GM23248 (cell line): ENCODE measurements around the gene SPEG. TPM values are rescaled to one million over a fixed set of nuclear protein-coding genes. Genes with fewer than 3 reads are reported as not detected.

ENCODE experiments used
- DNase-seq: peaks from one replicate; pipeline ENCODE4 v3.0.0-alpha.2; 2015
- H2AFZ ChIP-seq: fragments of 200-600 bp; sonication (generic); 2 replicates; pipeline ENCODE4 v1.6.1; 2016; ENCODE audit warnings: antibody characterized with exemption
- H3F3A ChIP-seq: fragments of 200-600 bp; sonication (generic); 2 replicates; pipeline ENCODE4 v1.6.1; 2016; ENCODE audit warnings: mild to moderate bottlenecking, antibody characterized with exemption, mixed run types; ENCODE audit not compliant: insufficient read depth
- H3K27ac ChIP-seq: fragments of 200-600 bp; sonication (generic); 2 replicates; pipeline ENCODE4 v1.5.1; 2016; ENCODE audit warnings: mild to moderate bottlenecking
- H3K27me3 ChIP-seq: fragments of 200-600 bp; sonication (generic); replicated peaks from 2 replicates; pipeline ENCODE4 v1.6.1; 2016; ENCODE audit warnings: mild to moderate bottlenecking; ENCODE audit not compliant: insufficient read depth
- H3K36me3 ChIP-seq: fragments of 200-600 bp; sonication (generic); 2 replicates; pipeline ENCODE4 v1.6.1; 2016; ENCODE audit warnings: low read depth, mild to moderate bottlenecking
- H3K4me1 ChIP-seq: fragments of 200-600 bp; sonication (generic); 2 replicates; pipeline ENCODE4 v1.6.1; 2016; ENCODE audit warnings: mild to moderate bottlenecking; ENCODE audit not compliant: insufficient read depth
- H3K4me2 ChIP-seq: fragments of 200-600 bp; sonication (generic); one replicate; pipeline ENCODE4 v1.6.1; 2016; ENCODE audit warnings: mild to moderate bottlenecking; ENCODE audit not compliant: unreplicated experiment
- H3K4me3 ChIP-seq: fragments of 200-600 bp; sonication (generic); 2 replicates; pipeline ENCODE4 v1.5.1; 2016; ENCODE audit warnings: mild to moderate bottlenecking
- H3K79me2 ChIP-seq: fragments of 200-600 bp; sonication (generic); 2 replicates; pipeline ENCODE4 v1.6.1; 2016; ENCODE audit warnings: mild to moderate bottlenecking; ENCODE audit not compliant: insufficient read depth
- H3K9ac ChIP-seq: fragments of 200-600 bp; sonication (generic); 2 replicates; pipeline ENCODE4 v1.6.1; 2016; ENCODE audit warnings: mild to moderate bottlenecking
- H3K9me2 ChIP-seq: fragments of 200-600 bp; sonication (generic); 2 replicates; pipeline ENCODE4 v1.6.1; 2016; ENCODE audit warnings: mixed run types, mild to moderate bottlenecking, moderate library complexity; ENCODE audit not compliant: insufficient read depth
- H3K9me3 ChIP-seq: fragments of 200-600 bp; sonication (generic); one replicate; pipeline ENCODE4 v1.6.1; 2017; ENCODE audit warnings: low read depth
- H4K20me1 ChIP-seq: fragments of 200-600 bp; sonication (generic); 2 replicates; pipeline ENCODE4 v1.6.0; 2016; ENCODE audit not compliant: insufficient read depth
- EZH2 ChIP-seq: fragments of 200-600 bp; sonication (generic); IDR thresholded peaks from 2 replicates; pipeline ENCODE4 v1.6.1; 2018; ENCODE audit warnings: antibody characterized with exemption, mild to moderate bottlenecking; ENCODE audit not compliant: insufficient read depth, poor library complexity, severe bottlenecking
- EZH2phosphoT487 ChIP-seq: fragments of 200-600 bp; sonication (generic); IDR thresholded peaks from 2 replicates; pipeline ENCODE4 v1.6.1; 2018; ENCODE audit warnings: antibody characterized with exemption, moderate library complexity, mild to moderate bottlenecking, low read depth; ENCODE audit not compliant: insufficient read depth
- WGBS, 2 experiments: methylation state at CpG; one replicate each; pipeline ENCODE4 v1.1.6; 2015 to 2017; ENCODE audit warnings: low lambda C conversion rate in 2 of 2, low coverage in 1 of 2; ENCODE audit errors: missing lambda C conversion rate in 2 of 2; 5-methylcytosine and 5-hydroxymethylcytosine counted together
- in situ Hi-C: fragments of 300-500 bp; cut with MboI; formaldehyde crosslinking; loops from 2 replicates; pipeline ENCODE4 v1.15.0; 2020
- polyA plus RNA-seq: library from polyadenylated mRNA; unstranded; fragments of >200 nt; fragmentation: Nextera tagmentation; extraction: Ambion mirVana; gene quantifications from 2 replicates; pipeline ENCODE4 v1.2.1, GENCODE V29; 2016
- total RNA-seq: library from RNA; depleted of rRNA; stranded (reverse); fragments of >200 nt; shearing (Covaris generic); gene quantifications from 2 replicates; pipeline ENCODE4 v1.2.3, GENCODE V29; 2014

The SPEG gene
- total and polyA plus RNA-seq, 2 experiments from 2014 or later: 9.4 to 26.5 TPM

GRCh38 chr2:219496825-219497494, 62.3 kb downstream of the SPEG start:
- Histone ChIP-seq H3F3A (no peaks in the 10 kb centered on the region), H3K79me2 (peaks cover 26% of the 10 kb centered on the region), H3K27ac (no peak overlapping the region), H2AFZ (no peak overlapping the region), H3K27me3 (no peaks in the 10 kb centered on the region), H3K36me3 (no peaks in the 10 kb centered on the region), H3K9ac (no peak overlapping the region), H4K20me1 (no peaks in the 10 kb centered on the region), H3K4me1 (peaks cover 13% of the 10 kb centered on the region), H3K9me2 (no peaks in the 10 kb centered on the region), H3K4me3 (peak overlapping the region; percentile 97; the same call in 1 of the 2 replicates), H3K9me3 (no peaks in the 10 kb centered on the region), H3K4me2 (peak overlapping the region; percentile 95)
- 54 to 55% methylated on average over 55 to 61 of the region's 61 CpGs for WGBS, 2 experiments
- no peak for DNase-seq
- no peak for TF ChIP-seq EZH2
- TF ChIP-seq EZH2phosphoT487: no peak
- in situ Hi-C loops: no loop called here

DNA sequence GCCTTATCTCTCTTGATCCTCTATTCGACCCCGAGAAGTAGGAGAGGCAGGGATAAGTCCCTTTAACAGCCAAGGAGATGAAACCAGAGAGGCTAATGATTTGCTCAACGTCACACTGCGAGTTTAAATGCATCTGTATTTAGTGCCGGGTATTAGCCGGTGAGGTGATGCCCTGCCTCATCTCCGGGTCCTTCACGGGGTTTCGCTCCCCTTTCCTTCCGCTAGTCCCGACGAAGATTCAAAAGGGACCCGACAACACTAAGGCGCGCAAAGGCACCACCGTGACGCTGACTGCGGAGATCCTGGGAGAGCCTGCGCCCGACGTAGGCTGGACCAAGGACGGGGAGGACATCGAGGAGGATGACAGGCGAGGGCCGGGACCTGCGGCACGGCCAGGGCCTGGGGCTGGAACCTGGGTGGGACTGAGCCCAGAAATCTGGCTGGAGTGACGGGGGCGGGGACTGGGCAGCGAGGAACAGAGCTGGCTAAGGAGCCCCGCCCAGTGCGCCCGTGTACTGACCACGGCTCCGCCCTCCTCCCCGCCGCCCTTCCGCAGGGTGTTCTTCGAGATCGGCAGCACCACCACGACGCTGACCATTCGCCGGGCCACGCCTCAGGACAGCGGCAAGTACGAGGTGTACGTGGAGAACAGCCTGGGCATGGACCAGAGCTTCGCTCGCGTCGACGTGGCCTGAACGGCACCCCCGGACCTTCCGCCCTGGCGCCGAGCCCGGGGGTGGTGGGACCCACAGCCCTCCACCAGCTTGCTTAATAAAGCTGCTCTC, 63.0 kb downstream of the SPEG start:
- Histone ChIP-seq H3K36me3 (no peaks in the 10 kb centered on the region), H3K27me3 (no peaks in the 10 kb centered on the region), H3K27ac (peak overlapping the region; percentile 81), H3F3A (no peaks in the 10 kb centered on the region), H3K9ac (peak overlapping the region; percentile 99), H2AFZ (peak overlapping the region; percentile 93), H3K4me3 (peak overlapping the region; percentile 97), H3K9me2 (no peaks in the 10 kb centered on the region), H3K4me1 (peaks cover 13% of the 10 kb centered on the region), H3K4me2 (peak overlapping the region; percentile 95), H3K79me2 (peaks cover 26% of the 10 kb centered on the region), H4K20me1 (no peaks in the 10 kb centered on the region), H3K9me3 (no peaks in the 10 kb centered on the region)
- peak; percentile 94 for DNase-seq
- WGBS, 2 experiments: 9 to 12% methylated on average over 38 to 48 of the region's 59 CpGs
- TF ChIP-seq EZH2phosphoT487: no peak
- TF ChIP-seq EZH2: no peak
- in situ Hi-C loops: no loop called here

DNA sequence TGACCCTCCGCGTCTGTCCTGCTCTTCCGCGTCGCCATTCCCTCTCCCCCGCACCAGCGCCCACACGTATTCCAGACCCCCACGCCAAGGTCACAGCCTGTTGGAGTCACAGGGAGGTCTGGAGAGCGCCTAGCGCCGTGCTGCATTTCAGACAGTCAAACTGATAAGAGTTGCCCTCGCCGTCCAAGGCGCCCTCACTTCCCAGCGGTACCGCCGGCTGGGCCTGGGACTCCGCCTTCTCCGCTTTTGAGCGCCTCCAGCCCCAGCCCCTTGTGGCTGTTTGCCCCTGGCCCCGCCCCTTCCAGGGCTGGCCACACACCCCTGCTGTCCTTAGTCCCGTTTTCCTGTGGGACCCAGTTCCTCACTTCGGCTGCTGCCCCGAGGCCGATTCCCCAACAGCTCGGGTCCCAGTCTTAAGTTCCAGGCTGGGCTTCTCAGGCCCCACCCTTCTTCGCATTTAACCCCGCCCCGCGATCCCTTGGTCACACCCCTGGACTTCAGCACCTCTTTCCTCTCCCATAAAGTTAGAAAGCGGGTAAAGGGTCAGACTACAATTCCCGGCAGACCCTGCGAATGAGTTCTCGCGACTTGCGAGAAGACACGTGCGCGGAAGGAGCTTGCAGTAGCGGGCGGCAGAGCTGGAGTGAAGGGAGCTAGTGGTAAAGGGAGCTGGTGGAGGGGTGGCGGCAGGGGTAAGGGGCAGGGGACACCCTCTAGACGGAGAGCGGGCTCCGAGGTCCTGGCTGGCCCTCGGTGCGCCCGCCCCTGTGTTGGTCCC, 63.8 kb downstream of the SPEG start, which contains the start of gene GMPPA:
Gene GMPPA, plus strand, starts transcription at position 612 of the 778 bp plus-strand sequence. CDS start 1,085 bp downstream, outside the sequence.
- peaks cover 13% of the 10 kb centered on the region for H3K4me1 ChIP-seq
- H3K9me3 ChIP-seq: no peaks in the 10 kb centered on the region
- 1% methylated on average over 33 to 48 of the region's 49 CpGs for WGBS, 2 experiments
- peak within 1 kb of the TSS; percentile 93 for H2AFZ ChIP-seq
- no peaks in the 10 kb centered on the region for H4K20me1 ChIP-seq
- H3K9me2 ChIP-seq: no peaks in the 10 kb centered on the region
- peak within 1 kb of the TSS; percentile 99 for H3K9ac ChIP-seq
- H3K27ac ChIP-seq: peak within 1 kb of the TSS; percentile 81
- peak within 1 kb of the TSS; percentile 97 for H3K4me3 ChIP-seq
- H3F3A ChIP-seq: no peaks in the 10 kb centered on the region
- peak within 1 kb of the TSS; percentile 95 for H3K4me2 ChIP-seq
- TF ChIP-seq EZH2phosphoT487 (no peak), EZH2 (no peak)
- peaks cover 26% of the 10 kb centered on the region for H3K79me2 ChIP-seq
- H3K27me3 ChIP-seq: no peaks in the 10 kb centered on the region
- in situ Hi-C loops: no loop called here
- H3K36me3 ChIP-seq: peaks cover 2% of the 10 kb centered on the region; the same call in 1 of the 2 replicates
- peak; percentile 99 for DNase-seq

- H3F3A ChIP-seq: no peaks in the 10 kb centered on the region
- peak overlapping the region; percentile 81 for H3K27ac ChIP-seq
- H3K9ac ChIP-seq: peak overlapping the region; percentile 99
- peak overlapping the region; percentile 93 for H2AFZ ChIP-seq
- H3K9me2 ChIP-seq: no peaks in the 10 kb centered on the region
- peak overlapping the region; percentile 95 for H3K4me2 ChIP-seq
- peak overlapping the region; percentile 97 for H3K4me3 ChIP-seq
- H3K9me3 ChIP-seq: no peaks in the 10 kb centered on the region
- no peak for DNase-seq
- H3K79me2 ChIP-seq: peaks cover 26% of the 10 kb centered on the region
- in situ Hi-C loops: no loop called here
- H3K4me1 ChIP-seq: peaks cover 13% of the 10 kb centered on the region
- H4K20me1 ChIP-seq: no peaks in the 10 kb centered on the region
- WGBS, 2 experiments: 0 to 2% methylated on average over 3 of the region's 3 CpGs
- H3K36me3 ChIP-seq: peaks cover 4% of the 10 kb centered on the region; the same call in 1 of the 2 replicates
- no peaks in the 10 kb centered on the region for H3K27me3 ChIP-seq
- TF ChIP-seq EZH2 (no peak), EZH2phosphoT487 (no peak)
These were observed 64.3 kb downstream of the SPEG start for GRCh38 chr2:219499058-219499307.
